Skeletal muscle tissue (tissue), 4 donors: ENCODE data around the gene DGKD. TPM values are rescaled to one million over a fixed set of nuclear protein-coding genes. Genes with fewer than 3 reads are reported as not detected.

Experiments
- H3K27ac ChIP-seq: one replicate; pipeline ENCODE4 v1.7.0; 2013; ENCODE audit warnings: mild to moderate bottlenecking, low read depth, low read length, inconsistent platforms
- H3K27me3 ChIP-seq, 3 donors: one replicate each; pipeline ENCODE4 v1.7.0; 2013; ENCODE audit warnings: low read length in 3 of 3; ENCODE audit not compliant: control insufficient read depth in 3 of 3, insufficient read depth in 3 of 3
- H3K36me3 ChIP-seq, 3 donors: one replicate each; pipeline ENCODE4 v1.7.0; 2013; ENCODE audit warnings: low read length in 3 of 3; ENCODE audit not compliant: control insufficient read depth in 3 of 3, insufficient read depth in 3 of 3
- H3K4me1 ChIP-seq, 3 donors: one replicate each; pipeline ENCODE4 v1.7.0; 2013; ENCODE audit warnings: low read length in 3 of 3, mild to moderate bottlenecking in 3 of 3; ENCODE audit not compliant: control insufficient read depth in 3 of 3, insufficient read depth in 3 of 3
- H3K4me3 ChIP-seq, 3 donors: one replicate each; pipeline ENCODE4 v1.7.0; 2013; ENCODE audit warnings: low read length in 3 of 3
- H3K9ac ChIP-seq, 3 donors: one replicate each; pipeline ENCODE4 v1.7.0; 2013; ENCODE audit warnings: low read length in 3 of 3, mild to moderate bottlenecking in 3 of 3, moderate library complexity in 2 of 3, low read depth in 1 of 3
- H3K9me3 ChIP-seq, 3 donors: one replicate each; pipeline ENCODE4 v1.7.0; 2013; ENCODE audit warnings: low read length in 3 of 3; ENCODE audit not compliant: control insufficient read depth in 3 of 3
- total RNA-seq: library from RNA; depleted of rRNA; stranded (reverse); fragments of >200 nt; gene quantifications from one replicate; pipeline ENCODE4 v1.2.3, GENCODE V29; 2014
- donor health status: Osteomylitis.

DGKD gene
- total RNA-seq, 1 donor from 2014 or later = 17.2 TPM

- H3K27ac ChIP-seq = no peak overlapping the region
Measured at GRCh38 chr2:233451950-233452349, 97.7 kb downstream of the DGKD start.

GRCh38 chr2:233453111-233453915, 99.0 kb downstream of the DGKD start:
- no peak overlapping the region for H3K9ac ChIP-seq
- H3K4me1 ChIP-seq = no peaks in the 10 kb centered on the region
- no peaks in the 10 kb centered on the region for H3K27me3 ChIP-seq
- H3K27ac ChIP-seq = no peak overlapping the region
- H3K4me3 ChIP-seq = no peak overlapping the region
- H3K36me3 ChIP-seq = peaks cover 95 to 98% (median 97%) of the 10 kb centered on the region in 3 donors
- no peaks in the 10 kb centered on the region for H3K9me3 ChIP-seq

More at GRCh38 chr2:233451950-233452349, 97.7 kb downstream of the DGKD start:
- no peak overlapping the region for H3K9ac ChIP-seq
- H3K4me1 ChIP-seq = no peaks in the 10 kb centered on the region
- peaks cover 94 to 96% (median 96%) of the 10 kb centered on the region in 3 donors for H3K36me3 ChIP-seq
- H3K4me3 ChIP-seq = no peak overlapping the region
- H3K9me3 ChIP-seq = no peaks in the 10 kb centered on the region
- no peaks in the 10 kb centered on the region for H3K27me3 ChIP-seq

GRCh38 chr2:233453916-233454315, 99.6 kb downstream of the DGKD start:
- H3K36me3 ChIP-seq = peaks cover 94 to 97% (median 96%) of the 10 kb centered on the region in 3 donors
- H3K9ac ChIP-seq = no peak overlapping the region
- H3K4me1 ChIP-seq = no peaks in the 10 kb centered on the region
- H3K9me3 ChIP-seq = no peaks in the 10 kb centered on the region
- no peak overlapping the region for H3K4me3 ChIP-seq
- no peaks in the 10 kb centered on the region for H3K27me3 ChIP-seq
- H3K27ac ChIP-seq = no peak overlapping the region

GRCh38 chr2:233455006-233455405, 100.7 kb downstream of the DGKD start:
- H3K4me1 ChIP-seq = peaks cover 0 to 4% (median 1%) of the 10 kb centered on the region in 3 donors
- peaks cover 93 to 97% (median 94%) of the 10 kb centered on the region in 3 donors for H3K36me3 ChIP-seq
- H3K27me3 ChIP-seq = no peaks in the 10 kb centered on the region
- H3K9ac ChIP-seq = no peak overlapping the region
- no peak overlapping the region for H3K27ac ChIP-seq
- H3K4me3 ChIP-seq = no peak overlapping the region
- no peaks in the 10 kb centered on the region for H3K9me3 ChIP-seq

- Histone ChIP-seq H3K4me3 (no peak overlapping the region), H3K36me3 (peaks cover 90 to 96% (median 92%) of the 10 kb centered on the region in 3 donors), H3K27me3 (no peaks in the 10 kb centered on the region), H3K9ac (no peak overlapping the region), H3K4me1 (peaks cover 4 to 8% (median 4%) of the 10 kb centered on the region in 3 donors), H3K27ac (no peak overlapping the region), H3K9me3 (no peaks in the 10 kb centered on the region)
Measured at GRCh38 chr2:233455491-233455890, 101.2 kb downstream of the DGKD start.

GRCh38 chr2:233456111-233456510, 101.8 kb downstream of the DGKD start:
- peaks cover 85 to 89% (median 86%) of the 10 kb centered on the region in 3 donors for H3K36me3 ChIP-seq
- H3K4me1 ChIP-seq = peaks cover 4 to 14% (median 8%) of the 10 kb centered on the region in 3 donors

GRCh38 chr2:233456934-233457333, 102.6 kb downstream of the DGKD start:
- peaks cover 84 to 89% (median 85%) of the 10 kb centered on the region in 3 donors for H3K36me3 ChIP-seq
- no peak overlapping the region for H3K9ac ChIP-seq
- H3K27ac ChIP-seq = no peak overlapping the region
- H3K4me1 ChIP-seq = peaks cover 11 to 21% (median 14%) of the 10 kb centered on the region in 3 donors
- no peaks in the 10 kb centered on the region for H3K27me3 ChIP-seq
- H3K9me3 ChIP-seq = no peaks in the 10 kb centered on the region
- H3K4me3 ChIP-seq = no peak overlapping the region

More at GRCh38 chr2:233456111-233456510, 101.8 kb downstream of the DGKD start:
- Histone ChIP-seq H3K27ac (no peak overlapping the region), H3K9ac (no peak overlapping the region), H3K27me3 (no peaks in the 10 kb centered on the region), H3K4me3 (no peak overlapping the region), H3K9me3 (no peaks in the 10 kb centered on the region)

GRCh38 chr2:233457356-233457755, 103.1 kb downstream of the DGKD start:
- Histone ChIP-seq H3K4me1 (peaks cover 12 to 21% (median 14%) of the 10 kb centered on the region in 3 donors), H3K36me3 (peaks cover 84 to 89% (median 85%) of the 10 kb centered on the region in 3 donors), H3K9ac (peak overlapping the region in 1 of 3 donors; percentile 33), H3K27me3 (no peaks in the 10 kb centered on the region), H3K9me3 (no peaks in the 10 kb centered on the region), H3K27ac (no peak overlapping the region), H3K4me3 (no peak overlapping the region)

- no peak overlapping the region for H3K9ac ChIP-seq
- H3K4me3 ChIP-seq = no peak overlapping the region
- no peaks in the 10 kb centered on the region for H3K27me3 ChIP-seq
- peaks cover 84 to 89% (median 85%) of the 10 kb centered on the region in 3 donors for H3K36me3 ChIP-seq
- no peaks in the 10 kb centered on the region for H3K9me3 ChIP-seq
- peaks cover 12 to 21% (median 14%) of the 10 kb centered on the region in 3 donors for H3K4me1 ChIP-seq
- H3K27ac ChIP-seq = no peak overlapping the region
Measured at GRCh38 chr2:233458031-233458610, 103.8 kb downstream of the DGKD start.

GRCh38 chr2:233458826-233459225, 104.5 kb downstream of the DGKD start:
- Histone ChIP-seq H3K4me3 (no peak overlapping the region), H3K9ac (peak overlapping the region in 1 of 3 donors; percentile 33), H3K27ac (no peak overlapping the region), H3K4me1 (peaks cover 12 to 21% (median 14%) of the 10 kb centered on the region in 3 donors), H3K36me3 (peaks cover 84 to 89% (median 85%) of the 10 kb centered on the region in 3 donors), H3K27me3 (no peaks in the 10 kb centered on the region), H3K9me3 (no peaks in the 10 kb centered on the region)
